K562 (cell line): ENCODE measurements around the gene SLC10A3. TPM values are rescaled to one million over a fixed set of nuclear protein-coding genes. Genes with fewer than 3 reads are reported as not detected.

Experiments used
- ATAC-seq: fragments of 200-7000 bp; cut with Tn5 transposase; 3 replicates; pipeline ENCODE4 v1.9.1; 2020; ENCODE audit warnings: moderate library complexity
- BruUV-seq: library from RNA; stranded (reverse); fragments of 400-500 nt; replicated peaks from 2 replicates; lab custom pipeline; 2021; lab: Mats Ljungman, UMichigan
- CTCF ChIA-PET: fragments of 300-600 bp; formaldehyde crosslinking; extraction: SDS; loops from one replicate; lab custom pipeline; 2021; ENCODE audit warnings: low intra/inter-chr PET ratio; lab: Yijun Ruan, JAX
- POLR2A ChIA-PET: fragments of 300-600, 350-650 bp; sonication (Branson Sonifier 250); formaldehyde crosslinking; extraction: SDS; loops from one replicate; lab custom pipeline; 2021; ENCODE audit warnings: antibody characterized with exemption, inconsistent platforms; lab: Yijun Ruan, JAX
- DNase-seq, 4 experiments: peaks; one replicate each; pipeline versions ENCODE4 v3.0.0 to v3.0.0-alpha.2; 2011 to 2018; ENCODE audit warnings: low spot score in 3 of 4, mixed read lengths in 3 of 4; ENCODE audit errors: extremely low read depth in 1 of 4
- FAIRE-seq: peaks from 2 replicates; lab custom pipeline; 2011; peaks lifted over from hg19 to GRCh38; lab: Jason Lieb, UNC
- H2AFZ ChIP-seq: 2 replicates; pipeline ENCODE4 v1.6.0; 2011; ENCODE audit warnings: low read depth, low read length, control low read depth, inconsistent platforms
- H3K27ac ChIP-seq: fragments of 200-600 bp; 3 replicates; pipeline ENCODE4 v1.8.0; 2011; ENCODE audit warnings: low read depth, mild to moderate bottlenecking, control low read depth, inconsistent platforms, low read length, moderate library complexity, mixed read lengths; ENCODE audit errors: extremely low read depth
- H3K27me3 ChIP-seq, 2 experiments: fragments of 300-600 bp in 1 of 2; 2 replicates in 1 of 2; 3 replicates in 1 of 2; pipeline versions ENCODE4 v1.6.0 to v1.8.0; 2011; ENCODE audit warnings: inconsistent platforms in 2 of 2, low read length in 2 of 2, mild to moderate bottlenecking in 1 of 2, mixed read lengths in 1 of 2, moderate library complexity in 1 of 2; ENCODE audit not compliant: control insufficient read depth in 2 of 2, insufficient read depth in 2 of 2
- H3K36me3 ChIP-seq: fragments of 300-600 bp; 3 replicates; pipeline ENCODE4 v1.8.0; 2011; ENCODE audit warnings: mild to moderate bottlenecking, low read length, inconsistent platforms; ENCODE audit not compliant: control insufficient read depth, insufficient read depth
- H3K4me1 ChIP-seq, 2 experiments: fragments of 200-600 bp in 1 of 2; replicated peaks in 1 of 2; 2 replicates in 1 of 2; 3 replicates in 1 of 2; pipeline versions ENCODE4 v1.5.1 to v1.8.0; 2011; ENCODE audit warnings: inconsistent platforms in 2 of 2, low read length in 2 of 2, mild to moderate bottlenecking in 1 of 2, mixed read lengths in 1 of 2, moderate library complexity in 1 of 2; ENCODE audit not compliant: control insufficient read depth in 2 of 2, insufficient read depth in 2 of 2
- H3K4me2 ChIP-seq: 2 replicates; pipeline ENCODE4 v1.6.1; 2011; ENCODE audit warnings: low read length, control low read depth, inconsistent platforms, mixed read lengths; ENCODE audit not compliant: insufficient read depth
- H3K4me3 ChIP-seq: fragments of 200-600 bp; sonication (generic), shearing (Covaris generic); 2 replicates; pipeline ENCODE4 v1.5.1; 2016; ENCODE audit warnings: control low read depth, inconsistent platforms
- H3K79me2 ChIP-seq: fragments of 200-600 bp; 3 replicates; pipeline ENCODE4 v1.8.0; 2011; ENCODE audit warnings: low read length, inconsistent platforms; ENCODE audit not compliant: control insufficient read depth, insufficient read depth
- H3K9ac ChIP-seq, 2 experiments: 2 replicates each; pipeline versions ENCODE4 v1.6.0 to v1.6.1; 2011; ENCODE audit warnings: low read depth in 2 of 2, low read length in 2 of 2, control low read depth in 1 of 2, inconsistent platforms in 1 of 2, mild to moderate bottlenecking in 1 of 2, mixed read lengths in 1 of 2; ENCODE audit not compliant: insufficient read depth in 1 of 2
- H3K9me1 ChIP-seq: one replicate; pipeline ENCODE4 v1.6.0; 2011; ENCODE audit warnings: inconsistent platforms, mild to moderate bottlenecking, low read length, moderate library complexity; ENCODE audit not compliant: control insufficient read depth, insufficient read depth
- H3K9me3 ChIP-seq: replicated peaks from 2 replicates; pipeline ENCODE4 v1.5.1; 2011; ENCODE audit warnings: low read depth, low read length, inconsistent platforms; ENCODE audit not compliant: control insufficient read depth, insufficient read depth
- H4K20me1 ChIP-seq: replicated peaks from 2 replicates; pipeline ENCODE4 v1.6.1; 2011; ENCODE audit warnings: low read length, inconsistent platforms, mixed read lengths; ENCODE audit not compliant: control insufficient read depth, insufficient read depth
- BRD9 ChIP-seq: fragments of 450-650 bp; IDR thresholded peaks from 2 replicates; pipeline ENCODE4 v1.6.1; 2018; ENCODE audit warnings: low read depth; ENCODE audit not compliant: partially characterized antibody
- C11orf30 ChIP-seq: fragments of 450-650 bp; IDR thresholded peaks from 2 replicates; pipeline ENCODE4 v1.6.1; 2016; ENCODE audit warnings: low read depth, mild to moderate bottlenecking
- CREB3L1 ChIP-seq: fragments of 450-650 bp; IDR thresholded peaks from 2 replicates; pipeline ENCODE4 v1.6.1; 2014; ENCODE audit warnings: low read depth, mild to moderate bottlenecking, moderate library complexity, borderline replicate concordance
- CTCFL ChIP-seq: IDR thresholded peaks from 2 replicates; pipeline ENCODE4 v1.6.1; 2011; ENCODE audit warnings: borderline replicate concordance, low read depth, mild to moderate bottlenecking, moderate library complexity, low read length; ENCODE audit not compliant: insufficient read depth, poor library complexity, severe bottlenecking
- ETV5 ChIP-seq: sonication (generic); formaldehyde crosslinking; IDR thresholded peaks from 2 replicates; pipeline ENCODE4 v1.4.0; 2020; ENCODE audit warnings: low read depth, mild to moderate bottlenecking, missing genetic modification reagents
- FOXJ2 ChIP-seq: fragments of 200-800 bp; sonication (Bioruptor generic); IDR thresholded peaks from 2 replicates; pipeline ENCODE4 v1.6.1; 2016; ENCODE audit warnings: missing genetic modification characterization, missing compliant biosample characterization
- FOXJ3 ChIP-seq: sonication (generic); formaldehyde crosslinking; IDR thresholded peaks from 2 replicates; pipeline ENCODE4 v1.4.0; 2020; ENCODE audit warnings: mild to moderate bottlenecking, missing genetic modification reagents
- FOXP4 ChIP-seq: sonication (generic); formaldehyde crosslinking; IDR thresholded peaks from 2 replicates; pipeline ENCODE4 v1.8.0; 2022; ENCODE audit warnings: mild to moderate bottlenecking, missing genetic modification reagents, borderline replicate concordance
- GTF2E2 ChIP-seq: fragments of 200-800 bp; sonication (Bioruptor generic); IDR thresholded peaks from 2 replicates; pipeline ENCODE4 v1.6.1; 2016; ENCODE audit warnings: missing genetic modification characterization, missing compliant biosample characterization
- GTF2F1 ChIP-seq: IDR thresholded peaks from 2 replicates; pipeline ENCODE4 v1.6.1; 2011; ENCODE audit warnings: low read depth, low read length, improper control_type of control experiment
- HDAC2 ChIP-seq: fragments of 450-650 bp; IDR thresholded peaks from 2 replicates; pipeline ENCODE4 v1.6.1; 2016; ENCODE audit warnings: mild to moderate bottlenecking
- MCM2 ChIP-seq: fragments of 450-650 bp; IDR thresholded peaks from 2 replicates; pipeline ENCODE4 v1.6.1; 2017; ENCODE audit warnings: low read depth, mild to moderate bottlenecking
- NFXL1 ChIP-seq: fragments of 450-650 bp; formaldehyde crosslinking; IDR thresholded peaks from 2 replicates; pipeline ENCODE4 v1.4.0; 2021; ENCODE audit warnings: mild to moderate bottlenecking
- RBM17 ChIP-seq: fragments of 200-400 bp; formaldehyde crosslinking; IDR thresholded peaks from 2 replicates; pipeline ENCODE4 v1.6.1; 2017; ENCODE audit warnings: low read depth, mild to moderate bottlenecking, low read length, borderline replicate concordance
- RNF2 ChIP-seq: sonication (generic); IDR thresholded peaks from 2 replicates; pipeline ENCODE4 v1.6.1; 2016
- TRIM24 ChIP-seq, 2 experiments: fragments of 450-650 bp; IDR thresholded peaks; 2 replicates each; pipeline ENCODE4 v1.6.1; 2016
- TRIM28 ChIP-seq: fragments of 450-650 bp; IDR thresholded peaks from 2 replicates; pipeline ENCODE4 v1.6.1; 2017
- WHSC1 ChIP-seq: IDR thresholded peaks from one replicate; pipeline ENCODE4 v1.6.1; 2012; ENCODE audit warnings: low read length, control low read depth, inconsistent platforms
- ZC3H4 ChIP-seq: sonication (generic); formaldehyde crosslinking; IDR thresholded peaks from 2 replicates; pipeline ENCODE4 v1.9.0; 2021; ENCODE audit warnings: missing genetic modification reagents, borderline replicate concordance
- ZNF347 ChIP-seq: fragments of 450-650 bp; formaldehyde crosslinking; IDR thresholded peaks from 2 replicates; pipeline ENCODE4 v1.4.0; 2020; ENCODE audit warnings: low read depth, mild to moderate bottlenecking, moderate library complexity
- whole genome bisulfite sequencing: fragments of 100-300 bp; shearing (Covaris generic); methylation state at CpG from one replicate; pipeline ENCODE4 v1.1.6; 2016; ENCODE audit warnings: low coverage, mixed read lengths; ENCODE audit not compliant: insufficient coverage; ENCODE audit errors: missing lambda C conversion rate; 5-methylcytosine and 5-hydroxymethylcytosine counted together
- in situ Hi-C: fragments of 300-500 bp; cut with MboI; formaldehyde crosslinking; loops from 4 replicates; pipeline ENCODE4 v1.15.0; 2018; ENCODE audit warnings: inconsistent platforms, mixed read lengths
- intact Hi-C: fragments of 100-400 bp; cut with micrococcal nuclease; formaldehyde crosslinking; loops from 2 replicates; pipeline ENCODE4 v1.14.2; 2022
- polyA plus RNA-seq, 8 experiments: library from polyadenylated mRNA; depleted of rRNA in 4 of 8; stranded (reverse) in 5 of 8; unstranded in 3 of 8; fragments of >200 nt; fragmentation: Nextera tagmentation in 2 of 8; fragmentation: Illumina TruSeq in 1 of 8; extraction: Ambion mirVana in 2 of 8; extraction: Trizol in 1 of 8; gene quantifications; 2 replicates each; pipeline versions ENCODE4 v1.2.1 to v1.2.3, GENCODE V29; 2011 to 2014; ENCODE audit warnings: inconsistent platforms in 1 of 8, missing spikeins in 1 of 8
- total RNA-seq, 7 experiments: library from RNA; depleted of rRNA in 6 of 7; stranded (reverse); fragments of >200 nt in 6 of 7; fragmentation: Illumina TruSeq in 2 of 7; extraction: Trizol in 2 of 7; gene quantifications; 2 replicates each; pipeline versions ENCODE4 v1.2.1 to v1.2.3, GENCODE V29; 2011 to 2021; ENCODE audit warnings: low replicate concordance in 1 of 7

The SLC10A3 gene
- total and polyA plus RNA-seq, 9 of the 15 experiments (the other 6 are each of a cell fraction or from before 2014, with no cell fraction given), result 5.2 to 30.6 (median 16.7) TPM

- Histone ChIP-seq H3K9ac (no peak overlapping the region), H3K9me1 (no peaks in the 10 kb centered on the region), H3K9me3 (no peaks in the 10 kb centered on the region), H2AFZ (no peak overlapping the region), H3K27ac (no peak overlapping the region), H3K79me2 (peaks cover 13% of the 10 kb centered on the region; the same call in 2 of the 3 replicates), H3K4me1 (peaks cover 0 to 29% of the 10 kb centered on the region in 2 experiments; a peak in 2 of 5 replicates), H3K4me3 (no peak overlapping the region), H4K20me1 (no peaks in the 10 kb centered on the region), H3K4me2 (no peak overlapping the region), H3K27me3 (no peaks in the 10 kb centered on the region), H3K36me3 (peaks cover 87% of the 10 kb centered on the region; the same call in 2 of the 3 replicates)
- DNase-seq, result no peak
- no peak for TF ChIP-seq RBM17
- no peak for TF ChIP-seq HDAC2
- TF ChIP-seq GTF2F1, result no peak
- TF ChIP-seq RNF2, result no peak
- no peak for TF ChIP-seq TRIM28
- TF ChIP-seq BRD9, result no peak
- TF ChIP-seq GTF2E2 (tag), result no peak
- TF ChIP-seq FOXJ3 (CRISPR knock-in tag), result no peak
- no peak for TF ChIP-seq WHSC1
- TF ChIP-seq CTCFL, result no peak
- no peak for TF ChIP-seq MCM2
- TF ChIP-seq C11orf30, result no peak
- TF ChIP-seq ZNF347 (CRISPR knock-in tag), result no peak
- no peak for TF ChIP-seq TRIM24 (IDR thresholded peaks at IDR 0.05)
- no peak for TF ChIP-seq ETV5 (CRISPR knock-in tag)
- no peak for TF ChIP-seq FOXP4 (CRISPR knock-in tag)
- TF ChIP-seq FOXJ2, result no peak
- TF ChIP-seq ZC3H4 (CRISPR knock-in tag), result no peak
- no peak for TF ChIP-seq CREB3L1
- TF ChIP-seq NFXL1, result no peak
- WGBS, result 98% methylated on average over 7 of the region's 28 CpGs
- in situ Hi-C loops (no loop called here), intact Hi-C loops (no loop called here)
- ChIA-PET CTCF (no interaction called here), POLR2A (interaction anchor here (1.2 to 2.0 kb wide), 3 partner anchors 9 to 12 kb away, joined by 3 to 6 read pairs (median 5); no protein-coding TSS in a partner anchor)
- ATAC-seq, result no peak
- BruUV-seq, result no TSS peak
- FAIRE-seq, result no peak
Observed at GRCh38 chrX:154464806-154465365, 25.5 kb downstream of the SLC10A3 start.
